HCT116 (cell line): ENCODE results near the gene EPSTI1. TPM values are rescaled to one million over a fixed set of nuclear protein-coding genes. Genes with fewer than 3 reads are reported as not detected.

Experiments
- ATAC-seq: fragments of 200-7000 bp; cut with Tn5 transposase; 2 replicates; pipeline ENCODE4 v1.9.1; 2020; ENCODE audit warnings: mild to moderate bottlenecking, moderate library complexity
- BruUV-seq: library from RNA; stranded (reverse); fragments of 400-500 nt; replicated peaks from 2 replicates; lab custom pipeline; 2021; lab: Mats Ljungman, UMichigan
- CTCF ChIA-PET: fragments of 300-600 bp; sonication (Branson Sonifier 250); formaldehyde crosslinking; loops from one replicate; lab custom pipeline; 2021; ENCODE audit warnings: antibody characterized with exemption; lab: Charles Lee
- POLR2A ChIA-PET: fragments of 300-600, 350-600 bp; sonication (Branson Sonifier 250); formaldehyde crosslinking; loops from one replicate; lab custom pipeline; 2021; ENCODE audit warnings: antibody characterized with exemption; lab: Charles Lee
- RAD21 ChIA-PET, 2 experiments: fragments of 300-600 bp; sonication (Branson Sonifier 250); formaldehyde crosslinking; loops; one replicate each; lab custom pipeline; 2023; ENCODE audit warnings: low total read pairs in 2 of 2; ENCODE audit not compliant: uncharacterized antibody in 2 of 2, unreplicated experiment in 2 of 2, low non-redundant PET in 1 of 2; lab: Charles Lee
- DNase-seq: peaks from one replicate; pipeline ENCODE4 v3.0.0-alpha.2; 2010; ENCODE audit warnings: low read depth, low spot score
- H2AFZ ChIP-seq: fragments of 200-600 bp; shearing (Covaris generic), sonication (generic); 2 replicates; pipeline ENCODE4 v1.6.1; 2017; ENCODE audit warnings: low read depth, mixed run types, mixed read lengths, antibody characterized with exemption, low read length; ENCODE audit not compliant: poor library complexity, severe bottlenecking
- H3K27ac ChIP-seq: 2 replicates; pipeline ENCODE4 v1.5.1; 2012; ENCODE audit warnings: low read depth, low read length
- H3K27me3 ChIP-seq: fragments of 200-600 bp; sonication (generic); 2 replicates; pipeline ENCODE4 v1.6.1; 2016; ENCODE audit warnings: mixed run types, low read length, mixed read lengths; ENCODE audit not compliant: insufficient read depth
- H3K36me3 ChIP-seq, 2 experiments: fragments of 200-500 bp in 1 of 2; fragments of 200-600 bp in 1 of 2; sonication (Bioruptor generic) in 1 of 2; sonication (generic) in 1 of 2; 2 replicates each; pipeline versions ENCODE4 v1.5.1 to v1.6.1; 2014 to 2016; ENCODE audit warnings: low read length in 2 of 2, inconsistent platforms in 1 of 2, mixed read lengths in 1 of 2, mixed run types in 1 of 2; ENCODE audit not compliant: insufficient read depth in 2 of 2, control insufficient read depth in 1 of 2
- H3K4me1 ChIP-seq, 2 experiments: fragments of 200-600 bp in 1 of 2; sonication (generic) in 1 of 2; 2 replicates each; pipeline versions ENCODE4 v1.5.1 to v1.6.1; 2012 to 2017; ENCODE audit warnings: low read length in 2 of 2, inconsistent platforms in 1 of 2, mild to moderate bottlenecking in 1 of 2, mixed read lengths in 1 of 2, mixed run types in 1 of 2, moderate library complexity in 1 of 2; ENCODE audit not compliant: insufficient read depth in 2 of 2, control insufficient read depth in 1 of 2
- H3K4me2 ChIP-seq: fragments of 200-600 bp; sonication (generic); 2 replicates; pipeline ENCODE4 v1.6.1; 2017; ENCODE audit warnings: mixed run types, low read length, mixed read lengths
- H3K4me3 ChIP-seq, 2 experiments: fragments of 200-600 bp in 1 of 2; sonication (generic) in 1 of 2; replicated peaks in 1 of 2; 2 replicates each; pipeline ENCODE4 v1.5.1; 2011 to 2016; ENCODE audit warnings: low read length in 2 of 2, control low read depth in 1 of 2, low read depth in 1 of 2, mild to moderate bottlenecking in 1 of 2, mixed read lengths in 1 of 2, mixed run types in 1 of 2
- H3K79me2 ChIP-seq: fragments of 200-600 bp; sonication (generic); 2 replicates; pipeline ENCODE4 v1.6.1; 2017; ENCODE audit warnings: mild to moderate bottlenecking, mixed run types, low read length, moderate library complexity, mixed read lengths; ENCODE audit not compliant: insufficient read depth
- H3K9ac ChIP-seq: fragments of 200-600 bp; sonication (generic); 2 replicates; pipeline ENCODE4 v1.6.1; 2016; ENCODE audit warnings: low read length, mixed read lengths
- H3K9me2 ChIP-seq: fragments of 200-600 bp; sonication (generic), shearing (Covaris generic); 2 replicates; pipeline ENCODE4 v1.6.1; 2017; ENCODE audit warnings: mixed run types, mild to moderate bottlenecking, moderate library complexity; ENCODE audit not compliant: insufficient read depth
- H3K9me3 ChIP-seq, 2 experiments: fragments of 200-500 bp in 1 of 2; fragments of 200-600 bp in 1 of 2; sonication (Bioruptor generic) in 1 of 2; sonication (generic) in 1 of 2; 2 replicates each; pipeline ENCODE4 v1.6.1; 2014 to 2017; ENCODE audit warnings: low read length in 2 of 2, mixed read lengths in 2 of 2, inconsistent platforms in 1 of 2, low read depth in 1 of 2, mild to moderate bottlenecking in 1 of 2, mixed run types in 1 of 2, moderate library complexity in 1 of 2; ENCODE audit not compliant: control insufficient read depth in 1 of 2, insufficient read depth in 1 of 2
- H4K20me1 ChIP-seq: fragments of 200-600 bp; sonication (generic), shearing (Covaris generic); 2 replicates; pipeline ENCODE4 v1.6.1; 2017; ENCODE audit warnings: mixed run types, mild to moderate bottlenecking, moderate library complexity; ENCODE audit not compliant: insufficient read depth
- CEBPB ChIP-seq: IDR thresholded peaks from 2 replicates; pipeline ENCODE4 v1.6.1; 2012; ENCODE audit warnings: low read depth
- FOSL1 ChIP-seq: IDR thresholded peaks from 2 replicates; pipeline ENCODE4 v1.6.1; 2012; ENCODE audit warnings: low read depth
- JUND ChIP-seq: IDR thresholded peaks from 2 replicates; pipeline ENCODE4 v1.6.1; 2012
- MAX ChIP-seq: IDR thresholded peaks from 2 replicates; pipeline ENCODE4 v1.6.1; 2012
- RAD21 ChIP-seq: IDR thresholded peaks from 2 replicates; pipeline ENCODE4 v1.6.1; 2012; ENCODE audit warnings: low read depth, mild to moderate bottlenecking
- SIN3A ChIP-seq: IDR thresholded peaks from 2 replicates; pipeline ENCODE4 v1.6.1; 2012; ENCODE audit warnings: low read depth
- SP1 ChIP-seq: IDR thresholded peaks from 2 replicates; pipeline ENCODE4 v1.6.1; 2012; ENCODE audit warnings: low read depth
- TCF7L2 ChIP-seq: IDR thresholded peaks from 2 replicates; pipeline ENCODE4 v1.7.0; 2011; ENCODE audit warnings: borderline replicate concordance, inconsistent platforms; ENCODE audit not compliant: insufficient read depth, insufficient read length; ENCODE audit errors: extremely low read depth
- ZNF274 ChIP-seq: fragments of 200-500 bp; sonication (Bioruptor generic); IDR thresholded peaks from 2 replicates; pipeline ENCODE4 v1.6.1; 2014; ENCODE audit warnings: mild to moderate bottlenecking, low read depth, low read length, inconsistent platforms
- intact Hi-C: fragments of 100-400 bp; cut with micrococcal nuclease; formaldehyde crosslinking; loops from 2 replicates; pipeline ENCODE4 v1.10.0; 2022
- total RNA-seq: library from RNA; stranded (reverse); gene quantifications from one replicate; pipeline ENCODE4 v1.2.1, GENCODE V29; 2021; ENCODE audit not compliant: unreplicated experiment
- TF ChIP-seq, protein P1 (sequence below): IDR thresholded peaks from 2 replicates; pipeline ENCODE4 v1.6.1; 2012; ENCODE audit warnings: low read depth
- TF ChIP-seq, protein P2 (sequence below), 3 experiments: fragments of 200-600 bp in 1 of 3; sonication (generic) in 1 of 3; IDR thresholded peaks in 2 of 3; conservative IDR thresholded peaks in 1 of 3; 2 replicates each; pipeline ENCODE4 v1.5.1; 2012 to 2017; ENCODE audit warnings: low read depth in 2 of 3, low read length in 2 of 3, antibody characterized with exemption in 1 of 3, borderline replicate concordance in 1 of 3, control low read depth in 1 of 3, mild to moderate bottlenecking in 1 of 3, mixed read lengths in 1 of 3, mixed run types in 1 of 3, moderate library complexity in 1 of 3; ENCODE audit not compliant: insufficient read depth in 1 of 3

EPSTI1 gene
- total RNA-seq, 1 experiment from 2014 or later = 0.69 TPM

DNA sequence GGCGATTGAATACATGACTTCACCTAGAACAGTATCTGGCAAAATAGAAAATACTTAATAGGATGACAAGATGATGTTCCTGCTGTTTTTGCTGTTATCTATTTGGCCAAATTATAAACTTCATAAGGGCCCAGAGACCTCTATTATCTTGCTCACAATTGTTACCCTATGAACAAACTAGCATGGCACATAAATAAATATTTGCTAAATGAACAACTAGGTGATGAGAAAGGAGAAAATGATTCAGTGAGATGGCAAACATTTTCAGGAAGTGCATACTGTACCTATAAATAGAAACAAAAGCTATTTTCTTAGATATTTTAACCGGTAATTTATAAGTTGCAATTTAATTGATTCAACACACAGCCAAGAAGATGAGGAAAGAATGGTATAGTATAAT, 132.3 kb downstream of the EPSTI1 start:
- intact Hi-C loops = no loop called here
- ChIA-PET POLR2A (no interaction called here), RAD21 (no interaction called here)
- Histone ChIP-seq H4K20me1 (no peaks in the 10 kb centered on the region), H3K9ac (no peak overlapping the region), H3K36me3 (no peaks in the 10 kb centered on the region), H3K27ac (no peak overlapping the region), H3K27me3 (0 out of 2 replicates have a peak, but pooled peaks cover 14% of the 10 kb centered on the region), H3K4me1 (no peaks in the 10 kb centered on the region), H3K79me2 (no peaks in the 10 kb centered on the region)
- DNase-seq (no peak), ATAC-seq (no peak)
- TF ChIP-seq ZNF274 = no peak
- TF ChIP-seq SP1 = no peak
- TF ChIP-seq MAX = no peak
- TF ChIP-seq, protein P1, sequence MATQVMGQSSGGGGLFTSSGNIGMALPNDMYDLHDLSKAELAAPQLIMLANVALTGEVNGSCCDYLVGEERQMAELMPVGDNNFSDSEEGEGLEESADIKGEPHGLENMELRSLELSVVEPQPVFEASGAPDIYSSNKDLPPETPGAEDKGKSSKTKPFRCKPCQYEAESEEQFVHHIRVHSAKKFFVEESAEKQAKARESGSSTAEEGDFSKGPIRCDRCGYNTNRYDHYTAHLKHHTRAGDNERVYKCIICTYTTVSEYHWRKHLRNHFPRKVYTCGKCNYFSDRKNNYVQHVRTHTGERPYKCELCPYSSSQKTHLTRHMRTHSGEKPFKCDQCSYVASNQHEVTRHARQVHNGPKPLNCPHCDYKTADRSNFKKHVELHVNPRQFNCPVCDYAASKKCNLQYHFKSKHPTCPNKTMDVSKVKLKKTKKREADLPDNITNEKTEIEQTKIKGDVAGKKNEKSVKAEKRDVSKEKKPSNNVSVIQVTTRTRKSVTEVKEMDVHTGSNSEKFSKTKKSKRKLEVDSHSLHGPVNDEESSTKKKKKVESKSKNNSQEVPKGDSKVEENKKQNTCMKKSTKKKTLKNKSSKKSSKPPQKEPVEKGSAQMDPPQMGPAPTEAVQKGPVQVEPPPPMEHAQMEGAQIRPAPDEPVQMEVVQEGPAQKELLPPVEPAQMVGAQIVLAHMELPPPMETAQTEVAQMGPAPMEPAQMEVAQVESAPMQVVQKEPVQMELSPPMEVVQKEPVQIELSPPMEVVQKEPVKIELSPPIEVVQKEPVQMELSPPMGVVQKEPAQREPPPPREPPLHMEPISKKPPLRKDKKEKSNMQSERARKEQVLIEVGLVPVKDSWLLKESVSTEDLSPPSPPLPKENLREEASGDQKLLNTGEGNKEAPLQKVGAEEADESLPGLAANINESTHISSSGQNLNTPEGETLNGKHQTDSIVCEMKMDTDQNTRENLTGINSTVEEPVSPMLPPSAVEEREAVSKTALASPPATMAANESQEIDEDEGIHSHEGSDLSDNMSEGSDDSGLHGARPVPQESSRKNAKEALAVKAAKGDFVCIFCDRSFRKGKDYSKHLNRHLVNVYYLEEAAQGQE = no peak
- no peak for TF ChIP-seq RAD21
- no peak for TF ChIP-seq SIN3A
- no peak for TF ChIP-seq TCF7L2
- TF ChIP-seq CEBPB = no peak
- no peak for TF ChIP-seq JUND
- TF ChIP-seq, protein P2, sequence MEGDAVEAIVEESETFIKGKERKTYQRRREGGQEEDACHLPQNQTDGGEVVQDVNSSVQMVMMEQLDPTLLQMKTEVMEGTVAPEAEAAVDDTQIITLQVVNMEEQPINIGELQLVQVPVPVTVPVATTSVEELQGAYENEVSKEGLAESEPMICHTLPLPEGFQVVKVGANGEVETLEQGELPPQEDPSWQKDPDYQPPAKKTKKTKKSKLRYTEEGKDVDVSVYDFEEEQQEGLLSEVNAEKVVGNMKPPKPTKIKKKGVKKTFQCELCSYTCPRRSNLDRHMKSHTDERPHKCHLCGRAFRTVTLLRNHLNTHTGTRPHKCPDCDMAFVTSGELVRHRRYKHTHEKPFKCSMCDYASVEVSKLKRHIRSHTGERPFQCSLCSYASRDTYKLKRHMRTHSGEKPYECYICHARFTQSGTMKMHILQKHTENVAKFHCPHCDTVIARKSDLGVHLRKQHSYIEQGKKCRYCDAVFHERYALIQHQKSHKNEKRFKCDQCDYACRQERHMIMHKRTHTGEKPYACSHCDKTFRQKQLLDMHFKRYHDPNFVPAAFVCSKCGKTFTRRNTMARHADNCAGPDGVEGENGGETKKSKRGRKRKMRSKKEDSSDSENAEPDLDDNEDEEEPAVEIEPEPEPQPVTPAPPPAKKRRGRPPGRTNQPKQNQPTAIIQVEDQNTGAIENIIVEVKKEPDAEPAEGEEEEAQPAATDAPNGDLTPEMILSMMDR (IDR thresholded peaks at IDR 0.05 in 2 of 3, conservative IDR thresholded peaks at IDR 0.05 in 1 of 3; ENCODE audit: borderline replicate concordance in 1 of 3, insufficient read depth in 1 of 3, low read depth in 2 of 3, low read length in 2 of 3) = no peak
- TF ChIP-seq FOSL1 = no peak
- TF ChIP-seq, all 23 proteins: peak for 0
- Histone ChIP-seq H2AFZ (no peak overlapping the region), H3K4me2 (no peak overlapping the region), H3K4me3 (no peak overlapping the region), H3K9me3 (no peaks in the 10 kb centered on the region), H3K9me2 (no peaks in the 10 kb centered on the region)
- no TSS peak for BruUV-seq
- CTCF ChIA-PET = no interaction called here
